Activated naive CD4-positive, alpha-beta T cell treated with Interleukin-2 at 50 U/mL for 16 hours (primary cell): ENCODE data around the gene HIP1.
"Not testable (repeated sequence)": the region's sequence is repeated elsewhere in the genome, so short reads cannot be mapped to it uniquely, and the experiment has no call there.

Experiments
- DNase-seq: peaks from one replicate; pipeline ENCODE4 v3.0.0-alpha.2; 2020

Gene HIP1

GRCh38 chr7:75738975-75739795 is 444 bp upstream of the HIP1 start:
- DNase-seq: peak; percentile 100

- no peak for DNase-seq
Observed at GRCh38 chr7:75737856-75738603, 711 bp downstream of the HIP1 start.

- no peak for DNase-seq
Observed at GRCh38 chr7:75735581-75736350, 3.0 kb downstream of the HIP1 start.

GRCh38 chr7:75734586-75735458 is 3.9 kb downstream of the HIP1 start:
- DNase-seq: no peak

GRCh38 chr7:75732764-75733630 is 5.7 kb downstream of the HIP1 start:
- no peak for DNase-seq

DNA sequence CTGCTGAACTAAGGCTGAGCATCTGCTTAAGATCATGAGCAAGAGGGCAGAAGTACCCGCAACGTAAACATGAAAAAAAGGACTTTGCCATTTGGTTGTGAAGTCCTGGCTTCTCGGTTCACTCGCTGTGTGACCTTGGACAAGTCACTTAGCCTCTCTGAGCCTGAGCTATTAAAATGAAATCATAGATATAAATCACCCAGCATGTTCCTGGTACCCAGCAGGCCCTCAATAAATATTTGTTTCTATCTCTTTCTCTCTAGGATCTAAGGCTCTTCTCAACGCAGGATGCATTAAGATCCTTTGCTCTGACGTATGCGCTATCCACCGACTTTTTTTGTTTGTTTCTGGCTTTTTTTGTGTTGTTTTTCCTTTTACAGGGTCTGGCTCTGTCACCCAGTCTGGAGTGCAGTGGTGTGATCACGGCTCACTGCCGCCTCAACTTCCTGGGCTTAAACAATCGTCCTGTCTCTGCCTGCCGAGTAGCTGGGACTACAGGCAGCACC is 6.7 kb downstream of the HIP1 start:
- DNase-seq: no peak

DNA sequence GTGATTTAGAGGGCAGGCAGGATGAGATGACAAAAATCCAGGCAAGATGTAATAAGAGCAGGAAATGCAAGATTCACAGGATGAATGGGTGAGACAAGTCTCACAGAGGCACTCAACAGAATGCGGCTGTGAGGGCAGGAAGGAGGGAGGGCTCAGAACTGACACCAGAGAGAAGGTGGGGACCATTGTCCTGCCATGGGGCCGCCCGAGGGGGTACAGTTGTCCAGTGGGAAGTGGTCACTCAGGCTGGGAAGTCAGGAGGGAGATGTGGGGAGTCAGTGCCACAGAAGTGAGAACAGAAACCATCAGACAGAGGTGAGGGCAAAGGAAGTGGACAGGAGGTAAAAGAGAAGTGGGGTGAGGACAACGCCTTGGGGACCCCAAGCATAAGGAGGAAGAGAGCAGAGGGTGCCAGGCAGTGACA is 8.9 kb downstream of the HIP1 start:
- DNase-seq: no peak

DNA sequence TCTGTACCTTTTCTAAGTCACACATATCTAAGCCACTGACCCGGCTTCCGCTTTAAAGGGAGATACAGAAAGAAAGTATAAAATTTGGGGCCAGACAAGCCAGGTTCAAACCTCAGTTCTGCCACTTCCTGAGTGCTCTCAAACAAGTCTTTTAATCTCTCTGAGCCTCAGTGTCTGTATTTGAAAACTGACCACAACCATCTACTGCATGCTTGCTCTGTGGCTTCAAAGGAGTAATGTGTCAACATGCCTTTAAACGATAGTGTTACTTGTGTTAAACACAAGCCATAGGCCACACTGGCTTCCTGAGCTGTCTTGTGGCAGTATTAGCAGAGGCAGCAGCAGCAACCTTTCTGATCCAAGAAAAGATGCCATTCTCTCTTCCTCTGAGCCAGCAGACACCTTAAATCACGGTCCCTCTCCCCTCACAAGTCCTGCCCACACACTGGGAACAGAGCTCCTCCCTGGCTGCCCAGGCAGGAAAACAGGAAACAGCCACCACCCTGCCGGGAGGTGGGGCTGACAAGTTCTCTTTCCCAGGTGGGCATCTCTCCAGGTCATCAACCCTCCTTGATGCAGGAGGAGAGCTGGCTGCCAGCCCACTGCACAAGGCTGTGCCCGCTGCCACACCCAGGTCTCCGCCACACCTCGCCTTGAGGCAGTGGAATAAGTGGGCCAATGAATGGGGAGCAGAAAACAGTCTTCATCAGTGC is 10.7 kb downstream of the HIP1 start:
- peak; percentile 21 for DNase-seq

DNA sequence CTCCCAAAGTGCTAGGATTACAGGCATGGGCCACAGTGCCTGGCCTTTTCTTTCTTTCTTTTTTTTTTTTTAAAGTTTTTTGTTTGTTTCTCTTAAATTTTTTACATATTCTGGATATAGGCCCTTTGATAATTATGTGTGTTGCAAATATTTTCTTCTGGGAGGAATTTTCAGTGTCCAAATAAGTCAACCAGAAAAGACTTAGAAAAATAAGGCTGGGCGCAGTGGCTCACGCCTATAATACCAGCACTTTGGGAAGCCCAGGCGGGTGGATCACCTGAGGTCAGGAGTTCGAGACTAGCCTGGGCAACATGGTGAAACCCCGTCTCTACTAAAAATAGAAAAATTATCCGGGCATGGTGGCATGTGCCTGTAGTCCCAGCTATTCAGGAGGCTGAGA is 11.4 kb downstream of the HIP1 start:
- DNase-seq: not testable (repeated sequence)

GRCh38 chr7:75725306-75725705 is 13.4 kb downstream of the HIP1 start:
- DNase-seq: no peak

GRCh38 chr7:75723444-75723843 is 15.3 kb downstream of the HIP1 start:
- DNase-seq: no peak

DNA sequence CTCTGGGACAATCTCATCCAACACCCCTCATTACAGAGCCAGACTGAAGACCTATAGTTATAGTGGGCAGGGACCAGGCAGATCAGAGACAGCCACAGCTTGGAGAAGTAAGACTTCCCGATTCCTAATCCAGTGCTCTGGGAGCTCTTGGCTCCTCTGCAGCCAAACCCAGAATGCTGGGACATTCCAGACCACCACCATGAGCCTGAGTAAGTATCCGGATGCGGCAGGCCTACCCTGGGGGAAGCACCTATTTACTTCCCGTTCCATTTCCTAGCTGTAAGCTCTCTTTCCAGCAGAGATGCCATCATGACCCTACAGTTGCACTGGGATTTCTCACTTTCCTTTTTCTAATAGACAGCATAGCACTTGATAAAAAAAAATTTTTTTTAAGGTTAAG is 16.4 kb downstream of the HIP1 start:
- no peak for DNase-seq

- DNase-seq: not testable (repeated sequence)
Observed at GRCh38 chr7:75721922-75722321, 16.8 kb downstream of the HIP1 start.

- DNase-seq: no peak
Observed at GRCh38 chr7:75721426-75721825, 17.3 kb downstream of the HIP1 start.

DNA sequence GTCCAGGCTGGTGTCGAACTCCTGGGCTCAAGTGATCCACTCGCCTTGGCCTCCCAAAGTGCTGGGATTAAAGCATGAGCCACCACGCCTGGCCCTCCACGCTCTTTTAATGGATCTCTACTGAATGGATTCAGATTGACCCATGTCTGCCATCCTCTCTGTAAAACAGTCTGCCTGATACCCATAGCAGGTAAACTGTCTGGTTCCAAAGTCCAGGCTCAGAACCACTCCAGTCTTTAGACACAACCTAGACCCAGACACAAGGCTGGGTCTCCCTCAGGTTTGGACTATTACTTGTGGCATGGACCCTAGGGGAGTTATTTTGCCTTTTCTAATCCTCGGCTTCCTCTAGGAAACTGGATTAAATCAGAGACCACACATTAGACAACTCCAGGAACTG is 19.1 kb downstream of the HIP1 start:
- DNase-seq: no peak

GRCh38 chr7:75718390-75719031 is 20.2 kb downstream of the HIP1 start:
- DNase-seq: no peak

DNA sequence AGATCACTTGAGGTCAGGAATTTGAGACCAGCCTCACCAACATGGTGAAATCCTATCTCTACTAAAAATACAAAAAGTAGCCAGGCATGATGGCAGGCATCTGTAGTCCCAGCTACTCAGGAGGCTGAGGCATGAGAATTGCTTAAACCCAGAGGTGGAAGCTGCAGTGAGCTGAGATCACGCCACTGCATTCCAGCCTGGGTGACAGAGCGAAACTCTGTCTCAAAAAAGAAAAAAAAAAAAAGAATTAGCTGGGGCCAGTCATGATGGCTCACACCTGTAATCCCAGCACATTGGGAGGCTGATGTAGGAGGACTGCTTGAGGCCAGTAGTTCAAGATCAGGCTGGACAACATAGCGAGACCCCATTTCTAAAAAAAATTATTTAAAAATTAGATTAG is 21.0 kb downstream of the HIP1 start:
- not testable (repeated sequence) for DNase-seq

DNA sequence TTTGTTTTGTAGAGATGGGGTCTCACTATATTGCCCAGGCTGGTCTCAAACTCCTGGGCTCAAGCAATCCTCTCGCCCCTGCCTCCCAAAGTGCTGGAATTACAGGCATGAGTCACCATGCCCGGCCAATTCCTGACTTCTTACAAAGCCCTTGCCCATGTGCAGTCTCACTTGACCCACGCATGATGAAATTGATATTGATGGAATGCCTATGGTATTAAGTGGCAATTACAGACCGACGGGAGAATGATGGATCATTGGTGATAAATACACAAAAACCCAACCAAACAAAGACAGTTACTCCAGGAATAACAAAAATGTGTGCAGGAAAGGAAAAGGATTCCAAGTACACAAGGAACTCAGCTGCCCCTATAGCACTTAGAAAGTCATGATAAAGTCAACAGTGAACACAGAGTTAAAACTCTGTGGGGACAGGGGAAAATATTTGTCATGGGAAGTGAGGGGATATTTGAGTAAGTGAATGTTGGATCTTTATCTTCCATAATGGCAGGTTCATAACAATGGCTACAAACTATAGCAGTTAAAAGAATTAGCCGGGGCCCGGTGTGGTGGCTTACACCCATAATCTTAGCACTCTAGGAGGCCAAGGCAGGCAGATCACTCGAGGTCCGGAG is 21.6 kb downstream of the HIP1 start:
- DNase-seq: no peak

DNA sequence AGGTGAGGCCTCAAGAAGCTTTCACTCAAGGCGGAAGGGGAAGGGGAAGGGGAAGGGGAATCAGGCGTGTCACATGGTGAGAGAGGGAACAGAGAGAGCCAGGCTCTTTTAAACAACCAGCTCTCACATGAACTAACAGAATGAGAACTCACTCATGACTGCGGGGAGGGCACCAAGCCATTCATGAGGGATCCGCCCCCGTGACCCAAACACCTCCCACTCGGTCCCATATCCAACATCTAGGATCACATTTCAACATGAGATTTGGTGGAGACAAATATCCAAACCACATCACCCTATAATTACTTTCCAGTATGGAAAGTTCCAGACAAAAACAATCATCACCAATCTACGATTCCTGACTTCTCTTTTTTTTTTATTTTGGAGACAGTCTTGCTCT is 22.9 kb downstream of the HIP1 start:
- DNase-seq: no peak
